H1 (cell line): Measurements from ENCODE around the gene TET2. TPM values are rescaled to one million over a fixed set of nuclear protein-coding genes. Genes with fewer than 3 reads are reported as not detected.

Experiments
- CHD7 ChIP-seq: fragments of 300-600 bp; sonication (generic); IDR thresholded peaks from 2 replicates; pipeline ENCODE4 v1.7.1; 2012; ENCODE audit warnings: low read length, moderate library complexity, mild to moderate bottlenecking, inconsistent platforms; ENCODE audit not compliant: insufficient replicate concordance
- polyA plus RNA-seq, 7 experiments: library from polyadenylated mRNA; depleted of rRNA in 3 of 7; stranded (reverse) in 5 of 7; unstranded in 2 of 7; fragments of >200 nt in 5 of 7; fragments of 200-250 nt in 2 of 7; gene quantifications; 1 replicate in 5 of 7; 2 replicates in 1 of 7; 4 replicates in 1 of 7; pipeline versions ENCODE4 v1.2.1 to v1.2.3, GENCODE V29; 2011 to 2013; ENCODE audit warnings: missing spikeins in 2 of 7, mixed read lengths in 2 of 7
- total RNA-seq: library from RNA; stranded (reverse); fragmentation: NEBNext Ultra II Directional; extraction: Animal tissue kit (Norgen Biotek cat#: 25700); gene quantifications from 2 replicates; pipeline ENCODE4 v1.2.1, GENCODE V29; 2021

TET2 gene
- total and polyA plus RNA-seq, 2 of the 8 experiments (the other 6 are each of a cell fraction or from before 2014, with no cell fraction given): 1.0 to 2.6 TPM

- no peak for TF ChIP-seq CHD7
- TF ChIP-seq, all 59 proteins: peak for 0
Observed at GRCh38 chr4:105149771-105150170, 3.1 kb downstream of the TET2 start (continued).
